ENCODE results near the gene STK26.
A peak's percentile ranks its signal among the peaks of the same experiment; 100 is the strongest.

- TF ChIP-seq CTCF (IDR thresholded peaks at IDR 0.05) (no peak), POLR2A (IDR thresholded peaks at IDR 0.05) (peak; percentile 23 to 53)
Observed at GRCh38 chrX:132022967-132023895, at the start of gene STK26.

All from adrenal gland (tissue), 5 donors.